Muscle of leg (tissue), 11 donors: ENCODE results near the gene MRPL36. TPM values are rescaled to one million over a fixed set of nuclear protein-coding genes. Genes with fewer than 3 reads are reported as not detected.

Experiments
- DNase-seq: peaks from one replicate; pipeline ENCODE4 v3.0.0; 2013
- H3K27ac ChIP-seq: one replicate; pipeline ENCODE4 v1.5.1; 2013; ENCODE audit warnings: mild to moderate bottlenecking, low read length, control low read depth
- H3K27me3 ChIP-seq: one replicate; pipeline ENCODE4 v1.6.1; 2013; ENCODE audit warnings: low read length; ENCODE audit not compliant: control insufficient read depth, insufficient read depth
- H3K36me3 ChIP-seq: one replicate; pipeline ENCODE4 v1.6.1; 2013; ENCODE audit warnings: low read length; ENCODE audit not compliant: control insufficient read depth, insufficient read depth
- H3K4me1 ChIP-seq: one replicate; pipeline ENCODE4 v1.6.1; 2013; ENCODE audit warnings: low read length; ENCODE audit not compliant: control insufficient read depth, insufficient read depth
- H3K4me3 ChIP-seq: one replicate; pipeline ENCODE4 v1.5.1; 2013; ENCODE audit warnings: low read length, control low read depth
- H3K9me3 ChIP-seq: replicated peaks from 2 replicates; pipeline ENCODE4 v1.6.1; 2013; ENCODE audit warnings: low read depth, low read length; ENCODE audit not compliant: control insufficient read depth
- WGBS: methylation state at CpG from one replicate; pipeline ENCODE4 v1.1.5; 2013; ENCODE audit warnings: missing lambda C conversion rate; ENCODE audit not compliant: insufficient coverage; 5-methylcytosine and 5-hydroxymethylcytosine counted together
- polyA plus RNA-seq, 8 donors: library from polyadenylated mRNA; unstranded; fragments of 120-200 nt; gene quantifications; one replicate each; pipeline versions ENCODE4 v1.2.1 to v1.2.3, GENCODE V29; 2013; ENCODE audit warnings: inconsistent platforms in 1 of 8, low replicate concordance in 1 of 8; ENCODE audit not compliant: insufficient read length in 8 of 8, insufficient read depth in 1 of 8
- total RNA-seq: library from RNA; stranded (reverse); fragments of 120-200 nt; gene quantifications from one replicate; pipeline ENCODE4 v1.2.4, GENCODE V29; 2013

Gene MRPL36
- total and polyA plus RNA-seq, 9 donors: 24.2 to 48.1 (median 34.3) TPM

DNA sequence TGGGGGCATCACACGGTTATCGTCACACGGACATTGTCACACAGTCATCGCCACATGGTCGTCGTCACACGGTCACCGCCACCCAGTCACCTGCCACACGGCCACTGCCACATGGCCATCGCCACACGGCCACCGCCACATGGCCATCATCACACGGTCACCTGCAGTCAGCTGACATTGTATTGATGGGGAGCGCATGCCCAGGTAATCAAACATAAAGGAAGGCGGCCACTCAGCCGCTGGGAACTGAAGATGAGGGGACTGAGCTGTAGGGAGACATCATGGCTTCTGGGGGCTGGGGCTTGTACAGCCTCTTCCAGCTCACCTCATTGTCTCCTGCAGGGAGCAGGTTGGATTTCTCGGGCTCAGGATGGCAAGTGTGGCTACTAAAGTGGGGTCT lies 49.2 kb downstream of the MRPL36 start:
- Histone ChIP-seq H3K4me3 (no peak overlapping the region), H3K36me3 (no peaks in the 10 kb centered on the region), H3K9me3 (no peaks in the 10 kb centered on the region), H3K27me3 (peaks cover 12% of the 10 kb centered on the region), H3K4me1 (no peaks in the 10 kb centered on the region), H3K27ac (no peak overlapping the region)
- 90% methylated on average over 16 of the region's 17 CpGs for WGBS
- DNase-seq: no peak

DNA sequence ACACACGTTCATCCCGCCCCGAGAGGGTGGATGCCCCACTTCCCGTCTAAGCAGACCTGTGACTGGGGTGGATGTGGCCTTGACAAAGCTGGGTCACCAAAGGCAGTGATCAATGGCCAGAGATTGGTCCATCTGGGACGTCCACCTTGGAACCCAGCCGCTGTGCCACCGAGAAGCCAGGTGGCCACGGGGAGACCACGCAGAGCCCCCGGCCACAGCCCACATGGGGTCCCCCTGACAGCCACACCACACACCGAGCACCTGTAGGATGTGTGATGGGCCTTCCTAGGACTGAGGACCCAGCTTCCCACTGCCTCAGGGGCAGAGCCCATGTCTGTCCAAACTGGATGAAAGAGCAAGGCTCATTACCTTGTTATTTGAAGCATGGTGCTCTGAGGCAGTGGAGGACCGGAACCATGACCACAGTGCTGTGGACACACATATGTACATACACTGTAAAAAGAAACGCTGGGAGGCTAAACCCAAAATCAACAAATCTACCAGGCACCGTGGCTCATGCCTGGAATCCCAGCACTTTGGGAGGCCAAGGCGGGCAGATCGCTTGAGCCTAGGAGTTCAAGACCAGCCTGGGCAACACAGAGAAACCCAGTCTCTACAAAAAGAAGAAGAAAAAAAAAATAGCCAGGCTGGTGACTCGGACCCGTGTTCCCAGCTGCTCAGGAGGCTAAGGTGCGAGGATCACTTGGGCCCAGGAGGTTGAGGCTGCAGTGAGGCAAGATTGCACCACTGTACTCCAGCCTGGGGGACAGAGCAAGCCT lies 50.1 kb downstream of the MRPL36 start:
- Histone ChIP-seq H3K4me1 (no peaks in the 10 kb centered on the region), H3K9me3 (no peaks in the 10 kb centered on the region), H3K27ac (no peak overlapping the region), H3K27me3 (peaks cover 12% of the 10 kb centered on the region), H3K36me3 (no peaks in the 10 kb centered on the region), H3K4me3 (no peak overlapping the region)
- no peak for DNase-seq
- WGBS: 96% methylated on average over 10 of the region's 19 CpGs

DNA sequence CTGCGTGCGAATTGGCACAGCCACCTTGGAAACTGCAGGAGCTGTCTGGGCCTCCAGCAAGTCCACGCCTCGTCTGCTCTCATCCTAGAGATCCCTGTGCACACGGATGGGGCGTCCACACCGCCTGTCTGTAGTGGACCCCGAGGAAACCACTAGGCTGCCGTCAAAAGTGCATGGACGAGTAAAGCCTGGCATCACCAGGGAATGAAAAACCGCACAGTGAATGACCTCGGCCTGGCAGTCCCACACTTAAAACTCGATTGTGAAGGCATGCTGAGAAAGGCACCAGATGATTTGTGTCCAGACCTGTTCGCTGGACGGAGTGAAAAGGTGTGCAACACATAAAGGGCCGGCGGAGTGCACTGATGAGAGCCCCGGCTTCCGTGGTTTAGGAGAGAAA lies 50.8 kb downstream of the MRPL36 start:
- H3K4me1 ChIP-seq: no peaks in the 10 kb centered on the region
- H3K36me3 ChIP-seq: no peaks in the 10 kb centered on the region
- H3K4me3 ChIP-seq: no peak overlapping the region
- DNase-seq: no peak
- H3K9me3 ChIP-seq: no peaks in the 10 kb centered on the region
- 83% methylated on average over 19 of the region's 19 CpGs for WGBS
- H3K27ac ChIP-seq: no peak overlapping the region
- peaks cover 12% of the 10 kb centered on the region for H3K27me3 ChIP-seq

Other genes with a start within 250 kb of the MRPL36 start
- 33.3 TPM for gene NDUFS6, start 1.6 kb upstream of the MRPL36 start, total RNA-seq
- 100 to 1,000 TPM in 1 of 8 donors, 10 to 100 TPM in 7; 75.7 to 100 (median 86.2) TPM for gene NDUFS6, start 1.6 kb upstream of the MRPL36 start, polyA plus RNA-seq
- gene IRX4, start 83.1 kb upstream of the MRPL36 start, total RNA-seq: 0.13 TPM
- 1 to 10 TPM in 2 of 8 donors, under 1 TPM in 6; 0.17 to 3.4 (median 0.49) TPM for gene IRX4, start 83.1 kb upstream of the MRPL36 start, polyA plus RNA-seq